Muscle layer of duodenum (tissue), 2 donors: Measurements from ENCODE around the gene AIFM2.
"Not testable (repeated sequence)": the region's sequence is repeated elsewhere in the genome, so short reads cannot be mapped to it uniquely, and the experiment has no call there.

Experiments used
- H3K27ac ChIP-seq: one replicate; pipeline ENCODE4 v1.7.0; 2013; ENCODE audit warnings: mild to moderate bottlenecking, low read length
- H3K27me3 ChIP-seq: one replicate; pipeline ENCODE4 v1.7.0; 2013; ENCODE audit warnings: low read depth, mild to moderate bottlenecking, control low read depth, low read length
- H3K36me3 ChIP-seq, 2 donors: one replicate each; pipeline ENCODE4 v1.7.0; 2013; ENCODE audit warnings: low read length in 2 of 2, control low read depth in 1 of 2, mild to moderate bottlenecking in 1 of 2; ENCODE audit not compliant: insufficient read depth in 2 of 2, control insufficient read depth in 1 of 2
- H3K4me1 ChIP-seq, 2 donors: one replicate each; pipeline ENCODE4 v1.7.0; 2013; ENCODE audit warnings: low read length in 2 of 2, mild to moderate bottlenecking in 2 of 2, control low read depth in 1 of 2, moderate library complexity in 1 of 2; ENCODE audit not compliant: insufficient read depth in 2 of 2, control insufficient read depth in 1 of 2
- H3K4me3 ChIP-seq, 2 donors: one replicate each; pipeline ENCODE4 v1.7.0; 2013; ENCODE audit warnings: low read length in 2 of 2, low read depth in 1 of 2, mild to moderate bottlenecking in 1 of 2
- H3K9me3 ChIP-seq, 2 donors: one replicate each; pipeline ENCODE4 v1.7.0; 2013; ENCODE audit warnings: low read length in 2 of 2, control low read depth in 1 of 2, mild to moderate bottlenecking in 1 of 2; ENCODE audit not compliant: control insufficient read depth in 1 of 2
- donor health status: healthy.

Gene AIFM2

GRCh38 chr10:70101668-70102067 is 31.0 kb downstream of the AIFM2 start:
- Histone ChIP-seq H3K36me3 (peaks cover 12 to 51% of the 10 kb centered on the region in 2 donors), H3K4me3 (no peak overlapping the region)

DNA sequence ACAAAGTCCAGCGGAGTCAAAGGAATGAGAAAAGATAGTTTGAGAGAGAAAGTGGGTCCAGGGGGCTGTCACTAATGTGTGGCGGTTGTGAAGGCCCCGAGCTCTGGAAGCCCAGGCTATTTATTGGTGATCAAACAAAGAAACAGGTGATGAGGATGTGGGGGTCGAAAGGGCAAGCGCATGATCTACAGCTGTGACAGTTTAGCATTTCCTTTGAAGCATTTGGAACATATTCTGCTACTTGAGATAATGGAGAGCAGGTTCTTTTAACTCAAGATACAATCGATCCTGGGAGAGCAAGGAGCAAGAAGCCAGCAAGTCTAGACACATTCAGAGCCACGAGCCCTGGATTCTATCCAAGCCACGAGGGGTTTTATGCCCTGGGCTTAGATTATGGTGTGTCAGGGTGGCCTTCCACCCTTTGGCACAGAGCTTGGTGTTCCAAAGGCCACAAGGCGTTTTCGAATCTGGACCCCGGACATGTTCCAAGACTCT is 31.5 kb downstream of the AIFM2 start:
- H3K9me3 ChIP-seq, H3K4me3 ChIP-seq: not testable (repeated sequence)

More at GRCh38 chr10:70101668-70102067, 31.0 kb downstream of the AIFM2 start:
- no peak overlapping the region for H3K27ac ChIP-seq
- no peaks in the 10 kb centered on the region for H3K9me3 ChIP-seq
- H3K4me1 ChIP-seq: no peaks in the 10 kb centered on the region
- no peaks in the 10 kb centered on the region for H3K27me3 ChIP-seq

DNA sequence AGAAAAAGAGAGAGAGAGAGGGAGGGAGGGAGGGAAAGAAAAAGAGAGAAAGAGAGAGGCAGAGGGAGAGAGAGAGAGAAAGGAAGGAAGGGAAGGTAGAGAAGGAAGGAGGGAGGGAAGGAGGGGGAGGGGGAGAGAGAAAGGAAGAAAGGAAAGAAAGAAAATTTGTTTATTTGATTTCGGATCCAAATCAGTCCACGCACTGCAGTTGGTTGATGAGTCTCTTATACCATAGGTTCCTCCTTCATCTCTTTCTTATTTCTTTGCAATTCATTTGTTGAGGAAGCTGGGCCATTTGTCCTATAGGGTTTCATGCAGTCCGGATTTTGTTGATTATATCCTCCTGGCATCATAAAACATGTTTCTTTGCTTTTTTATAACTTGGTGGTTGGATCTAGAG is 34.4 kb downstream of the AIFM2 start:
- Histone ChIP-seq H3K27me3 (no peaks in the 10 kb centered on the region), H3K4me3 (no peak overlapping the region), H3K4me1 (no peaks in the 10 kb centered on the region), H3K36me3 (peaks cover 30 to 77% of the 10 kb centered on the region in 2 donors), H3K9me3 (no peaks in the 10 kb centered on the region), H3K27ac (no peak overlapping the region)

More for the DNA sequence above, 31.5 kb downstream of the AIFM2 start:
- peaks cover 14 to 56% of the 10 kb centered on the region in 2 donors for H3K36me3 ChIP-seq
- not testable (repeated sequence) for H3K27ac ChIP-seq, H3K4me1 ChIP-seq, H3K27me3 ChIP-seq

GRCh38 chr10:70097459-70097858 is 35.2 kb downstream of the AIFM2 start:
- H3K27me3 ChIP-seq: no peaks in the 10 kb centered on the region
- H3K4me1 ChIP-seq: no peaks in the 10 kb centered on the region
- peaks cover 30 to 85% of the 10 kb centered on the region in 2 donors for H3K36me3 ChIP-seq

DNA sequence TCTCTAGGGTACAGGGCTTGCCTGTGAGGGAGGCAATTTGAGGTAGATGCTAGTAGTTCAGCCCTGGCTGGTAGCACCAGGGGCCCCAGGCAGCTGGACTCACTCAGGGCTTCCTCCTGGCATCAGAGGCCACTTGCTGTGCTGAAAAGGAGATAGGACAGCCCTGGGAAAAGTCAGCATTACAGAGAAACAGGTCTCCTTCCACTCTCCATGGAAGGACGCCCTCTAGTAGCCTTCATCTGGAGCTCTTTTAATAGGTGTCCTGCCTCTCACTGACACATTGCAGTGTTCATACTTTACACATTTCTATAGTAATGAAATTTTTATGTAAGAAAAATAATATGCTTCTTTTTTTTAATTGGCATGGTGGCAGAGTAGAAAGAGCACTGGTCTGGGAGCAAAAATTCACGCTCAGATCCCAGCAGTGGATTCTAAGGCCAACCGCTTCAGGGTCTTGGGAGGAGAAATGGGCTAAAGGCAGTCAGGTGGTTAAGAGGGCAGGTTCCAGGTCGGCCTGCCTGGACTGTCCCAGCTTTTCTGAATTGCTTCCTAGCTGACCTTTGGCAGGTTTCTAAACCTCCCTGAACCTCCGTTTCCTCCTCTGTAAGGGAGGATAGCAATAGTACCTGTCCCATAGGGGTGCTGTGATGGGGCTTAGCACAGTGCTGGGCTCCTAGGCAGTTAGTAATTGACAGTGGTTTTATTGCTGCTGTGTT is 35.8 kb downstream of the AIFM2 start:
- Histone ChIP-seq H3K27ac (no peak overlapping the region), H3K27me3 (no peaks in the 10 kb centered on the region), H3K36me3 (peaks cover 31 to 88% of the 10 kb centered on the region in 2 donors)

More at GRCh38 chr10:70097459-70097858, 35.2 kb downstream of the AIFM2 start:
- Histone ChIP-seq H3K27ac (no peak overlapping the region), H3K4me3 (no peak overlapping the region), H3K9me3 (no peaks in the 10 kb centered on the region)

GRCh38 chr10:70096016-70096704 is 36.5 kb downstream of the AIFM2 start:
- Histone ChIP-seq H3K4me3 (no peak overlapping the region), H3K27me3 (no peaks in the 10 kb centered on the region), H3K9me3 (no peaks in the 10 kb centered on the region), H3K27ac (no peak overlapping the region), H3K36me3 (peaks cover 34 to 84% of the 10 kb centered on the region in 2 donors), H3K4me1 (no peaks in the 10 kb centered on the region)

More for the DNA sequence above, 35.8 kb downstream of the AIFM2 start:
- Histone ChIP-seq H3K9me3 (no peaks in the 10 kb centered on the region), H3K4me1 (no peaks in the 10 kb centered on the region), H3K4me3 (no peak overlapping the region)

DNA sequence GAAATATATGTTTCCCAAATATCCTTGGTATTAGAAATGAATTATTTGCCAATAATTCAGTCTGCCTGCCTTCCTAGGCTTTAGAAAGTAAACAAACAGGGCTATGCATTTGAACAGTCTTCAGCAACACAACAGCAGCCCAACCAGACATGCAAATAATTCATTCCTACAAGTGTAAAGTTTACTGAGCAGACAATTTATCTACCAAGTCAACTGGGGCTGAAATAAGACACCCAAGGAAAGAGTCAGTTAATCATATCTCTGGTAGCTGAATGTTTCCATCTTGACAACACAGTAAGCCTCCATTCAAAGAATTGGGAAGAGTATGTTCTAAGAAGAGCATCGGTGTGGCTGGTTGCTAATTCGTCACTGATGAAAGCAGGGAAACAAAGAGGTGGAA is 38.4 kb downstream of the AIFM2 start:
- Histone ChIP-seq H3K4me1 (no peaks in the 10 kb centered on the region), H3K27ac (no peak overlapping the region), H3K27me3 (no peaks in the 10 kb centered on the region), H3K9me3 (no peaks in the 10 kb centered on the region), H3K4me3 (no peak overlapping the region), H3K36me3 (peaks cover 30 to 74% of the 10 kb centered on the region in 2 donors)

DNA sequence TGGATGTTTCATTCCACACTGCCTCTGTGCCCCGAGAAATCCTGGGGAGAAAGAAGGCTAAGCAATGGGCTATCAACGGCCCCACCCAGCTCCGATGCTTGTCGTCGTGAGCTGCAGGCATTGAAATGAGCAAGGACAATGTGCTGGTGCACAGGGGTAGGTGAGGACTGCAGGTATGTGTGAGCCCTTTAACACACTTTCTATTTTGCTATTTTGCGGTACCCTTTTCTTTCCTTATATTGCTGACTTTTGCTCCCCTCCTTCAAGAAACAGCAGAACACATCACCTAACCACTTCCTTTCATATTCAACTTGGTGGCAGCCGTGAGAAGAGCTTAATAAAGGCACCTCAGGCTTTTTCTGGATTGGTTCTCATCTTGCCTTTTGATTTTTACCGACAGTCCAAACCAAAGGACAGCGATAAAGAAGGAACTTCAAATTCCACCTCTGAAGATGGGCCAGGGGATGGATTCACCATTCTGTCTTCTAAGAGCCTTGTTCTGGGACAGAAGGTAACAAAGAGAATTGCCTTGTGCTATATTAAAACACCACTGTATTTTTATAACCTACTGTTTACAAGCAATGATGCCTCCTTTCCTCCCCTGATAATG is 39.2 kb downstream of the AIFM2 start:
- no peaks in the 10 kb centered on the region for H3K27me3 ChIP-seq
- H3K36me3 ChIP-seq: peaks cover 27 to 67% of the 10 kb centered on the region in 2 donors
- H3K9me3 ChIP-seq: no peaks in the 10 kb centered on the region
- H3K4me3 ChIP-seq: no peak overlapping the region
- H3K4me1 ChIP-seq: no peaks in the 10 kb centered on the region
- no peak overlapping the region for H3K27ac ChIP-seq

DNA sequence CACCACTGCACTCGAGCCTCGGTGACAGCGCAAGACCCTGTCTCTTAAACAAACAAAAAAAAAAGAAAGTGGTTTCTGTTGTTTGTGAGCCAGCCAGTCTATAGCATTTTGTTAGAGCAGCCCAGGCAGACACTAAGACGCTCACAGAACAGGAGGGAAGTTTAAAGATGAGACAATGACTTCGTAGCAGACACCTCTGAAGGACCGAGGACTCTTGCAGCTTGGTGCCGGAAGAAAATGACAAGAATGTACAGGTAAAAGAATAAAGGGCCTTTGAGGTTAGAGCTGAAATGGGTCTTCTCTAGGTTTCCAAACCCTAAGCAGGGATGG is 40.3 kb downstream of the AIFM2 start:
- H3K4me3 ChIP-seq: no peak overlapping the region
- no peaks in the 10 kb centered on the region for H3K9me3 ChIP-seq
- H3K4me1 ChIP-seq: no peaks in the 10 kb centered on the region
- no peaks in the 10 kb centered on the region for H3K27me3 ChIP-seq
- peaks cover 25 to 62% of the 10 kb centered on the region in 2 donors for H3K36me3 ChIP-seq
- H3K27ac ChIP-seq: no peak overlapping the region

- peaks cover 18 to 49% of the 10 kb centered on the region in 2 donors for H3K36me3 ChIP-seq
- no peak overlapping the region for H3K4me3 ChIP-seq
- no peaks in the 10 kb centered on the region for H3K27me3 ChIP-seq
- no peak overlapping the region for H3K27ac ChIP-seq
- H3K4me1 ChIP-seq: no peaks in the 10 kb centered on the region
- H3K9me3 ChIP-seq: no peaks in the 10 kb centered on the region
These were observed 41.7 kb downstream of the AIFM2 start for GRCh38 chr10:70090951-70091350.

DNA sequence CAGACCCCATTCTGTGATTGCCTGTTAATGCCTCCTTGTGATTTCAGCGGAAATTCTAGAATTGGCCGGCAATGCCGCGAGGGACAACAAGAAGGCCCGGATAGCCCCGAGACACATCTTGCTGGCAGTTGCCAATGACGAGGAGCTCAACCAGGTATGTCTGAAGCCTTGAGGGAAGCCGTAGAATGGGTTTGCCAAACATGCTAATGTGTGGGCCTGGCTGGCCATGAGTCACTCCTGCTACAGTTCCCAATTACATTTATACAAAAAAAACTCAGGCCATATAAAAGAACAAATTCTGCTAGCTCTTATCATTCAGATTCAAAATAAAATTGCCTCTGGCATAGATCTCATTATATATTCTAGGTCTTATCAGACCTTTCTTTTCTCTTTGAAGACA is 42.6 kb downstream of the AIFM2 start:
- Histone ChIP-seq H3K4me3 (no peak overlapping the region), H3K4me1 (no peaks in the 10 kb centered on the region), H3K9me3 (no peaks in the 10 kb centered on the region), H3K27ac (no peak overlapping the region), H3K36me3 (peaks cover 17 to 41% of the 10 kb centered on the region in 2 donors), H3K27me3 (no peaks in the 10 kb centered on the region)
